Measurements from ENCODE around the gene FILIP1. TPM values are rescaled to one million over a fixed set of nuclear protein-coding genes. Genes with fewer than 3 reads are reported as not detected.
A peak's percentile ranks its signal among the peaks of the same experiment; 100 is the strongest.

The FILIP1 gene
- total RNA-seq, 6 donors from 2014 or later: 16.7 to 31.7 (median 21.7) TPM

- DNase-seq (no peak), ATAC-seq (ENCODE audit: low FRiP score in 2 of 2) (no peak)
- no peaks in the 10 kb centered on the region for H3K9me3 ChIP-seq
- no peak overlapping the region for H3K4me3 ChIP-seq
- no peaks in the 10 kb centered on the region for H3K4me1 ChIP-seq
- H3K36me3 ChIP-seq: no peaks in the 10 kb centered on the region
- TF ChIP-seq POLR2A (IDR thresholded peaks at IDR 0.05) (no peak), EP300 (IDR thresholded peaks at IDR 0.05) (no peak), CTCF (IDR thresholded peaks at IDR 0.05) (no peak), POLR2AphosphoS5 (IDR thresholded peaks at IDR 0.05) (no peak)
- no peaks in the 10 kb centered on the region for H3K27me3 ChIP-seq
- WGBS, 2 donors: 84 to 87% methylated on average over 4 of the region's 4 CpGs
- H3K27ac ChIP-seq: no peak overlapping the region
Measured at GRCh38 chr6:75467284-75467683, 26.3 kb downstream of the FILIP1 start.

- Histone ChIP-seq H3K4me3 (no peak overlapping the region), H3K27me3 (no peaks in the 10 kb centered on the region), H3K9me3 (no peaks in the 10 kb centered on the region), H3K27ac (no peak overlapping the region), H3K36me3 (no peaks in the 10 kb centered on the region), H3K4me1 (peaks cover 0 to 6% (median 0%) of the 10 kb centered on the region in 4 donors)
- WGBS, 2 donors: 97 to 100% methylated on average over 1 of the region's 1 CpG
- ATAC-seq (ENCODE audit: low FRiP score in 2 of 2): no peak
- no peak for DNase-seq
- TF ChIP-seq POLR2AphosphoS5 (IDR thresholded peaks at IDR 0.05): no peak
- no peak for TF ChIP-seq POLR2A (IDR thresholded peaks at IDR 0.05)
- no peak for TF ChIP-seq CTCF (IDR thresholded peaks at IDR 0.05)
- no peak for TF ChIP-seq EP300 (IDR thresholded peaks at IDR 0.05)
Measured at GRCh38 chr6:75466636-75467035, 27.0 kb downstream of the FILIP1 start.

- peaks cover 0 to 17% (median 2%) of the 10 kb centered on the region in 4 donors for H3K4me1 ChIP-seq
- no peaks in the 10 kb centered on the region for H3K9me3 ChIP-seq
- H3K27me3 ChIP-seq: no peaks in the 10 kb centered on the region
- ATAC-seq (ENCODE audit: low FRiP score in 2 of 2) (no peak), DNase-seq (no peak)
- TF ChIP-seq POLR2A (IDR thresholded peaks at IDR 0.05) (no peak), CTCF (IDR thresholded peaks at IDR 0.05) (no peak), EP300 (IDR thresholded peaks at IDR 0.05) (no peak), POLR2AphosphoS5 (IDR thresholded peaks at IDR 0.05) (no peak)
- no peaks in the 10 kb centered on the region for H3K36me3 ChIP-seq
- 37 to 38% methylated on average over 1 of the region's 1 CpG for WGBS, 2 donors
- no peak overlapping the region for H3K27ac ChIP-seq
- H3K4me3 ChIP-seq: no peak overlapping the region
Measured at GRCh38 chr6:75463908-75464307, 29.7 kb downstream of the FILIP1 start.

- Histone ChIP-seq H3K27me3 (no peaks in the 10 kb centered on the region), H3K4me1 (peaks cover 0 to 17% (median 2%) of the 10 kb centered on the region in 4 donors), H3K4me3 (no peak overlapping the region), H3K9me3 (no peaks in the 10 kb centered on the region), H3K27ac (no peak overlapping the region), H3K36me3 (no peaks in the 10 kb centered on the region)
- WGBS, 2 donors: 92 to 97% methylated on average over 5 of the region's 5 CpGs
- TF ChIP-seq CTCF (IDR thresholded peaks at IDR 0.05) (no peak), POLR2AphosphoS5 (IDR thresholded peaks at IDR 0.05) (no peak), EP300 (IDR thresholded peaks at IDR 0.05) (no peak), POLR2A (IDR thresholded peaks at IDR 0.05) (no peak)
- DNase-seq: no peak
- ATAC-seq (ENCODE audit: low FRiP score in 2 of 2): no peak
Measured at GRCh38 chr6:75463061-75463460, 30.5 kb downstream of the FILIP1 start.

GRCh38 chr6:75460681-75461080 lies 32.9 kb downstream of the FILIP1 start:
- H3K36me3 ChIP-seq: no peaks in the 10 kb centered on the region
- ATAC-seq (ENCODE audit: low FRiP score in 2 of 2) (no peak), DNase-seq (no peak)
- no peaks in the 10 kb centered on the region for H3K27me3 ChIP-seq
- TF ChIP-seq CTCF (IDR thresholded peaks at IDR 0.05) (no peak), POLR2A (IDR thresholded peaks at IDR 0.05) (no peak), EP300 (IDR thresholded peaks at IDR 0.05) (no peak)
- peak overlapping the region in 1 of 4 donors; percentile 49 for H3K27ac ChIP-seq
- no peak overlapping the region for H3K4me3 ChIP-seq
- 20 to 23% methylated on average over 2 of the region's 2 CpGs for WGBS, 2 donors
- peaks cover 0 to 17% (median 2%) of the 10 kb centered on the region in 4 donors for H3K4me1 ChIP-seq
- H3K9me3 ChIP-seq: no peaks in the 10 kb centered on the region

Measured in upper lobe of left lung (tissue), 6 donors.